ENCODE data around the gene VAT1L.

DNA sequence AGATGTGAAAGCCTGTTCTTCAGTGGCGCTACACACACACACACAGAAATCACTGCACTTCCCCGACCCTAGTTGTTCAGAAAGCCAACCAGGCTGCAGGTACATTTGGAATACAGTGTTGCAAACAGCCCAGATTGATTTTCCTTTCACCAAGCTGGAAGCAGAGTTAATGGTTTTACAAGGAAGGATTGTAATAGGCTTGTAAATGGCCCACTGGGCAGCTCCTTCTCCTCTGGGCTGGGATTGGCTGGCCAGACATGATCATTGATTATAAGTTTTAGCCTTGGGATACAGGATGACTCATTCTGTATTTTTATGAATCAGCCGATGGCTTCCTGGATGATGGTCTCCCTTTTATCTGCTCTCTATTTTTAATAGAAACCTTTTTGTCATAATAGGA, 2.5 kb downstream of the VAT1L start:
- TF ChIP-seq, protein P1, sequence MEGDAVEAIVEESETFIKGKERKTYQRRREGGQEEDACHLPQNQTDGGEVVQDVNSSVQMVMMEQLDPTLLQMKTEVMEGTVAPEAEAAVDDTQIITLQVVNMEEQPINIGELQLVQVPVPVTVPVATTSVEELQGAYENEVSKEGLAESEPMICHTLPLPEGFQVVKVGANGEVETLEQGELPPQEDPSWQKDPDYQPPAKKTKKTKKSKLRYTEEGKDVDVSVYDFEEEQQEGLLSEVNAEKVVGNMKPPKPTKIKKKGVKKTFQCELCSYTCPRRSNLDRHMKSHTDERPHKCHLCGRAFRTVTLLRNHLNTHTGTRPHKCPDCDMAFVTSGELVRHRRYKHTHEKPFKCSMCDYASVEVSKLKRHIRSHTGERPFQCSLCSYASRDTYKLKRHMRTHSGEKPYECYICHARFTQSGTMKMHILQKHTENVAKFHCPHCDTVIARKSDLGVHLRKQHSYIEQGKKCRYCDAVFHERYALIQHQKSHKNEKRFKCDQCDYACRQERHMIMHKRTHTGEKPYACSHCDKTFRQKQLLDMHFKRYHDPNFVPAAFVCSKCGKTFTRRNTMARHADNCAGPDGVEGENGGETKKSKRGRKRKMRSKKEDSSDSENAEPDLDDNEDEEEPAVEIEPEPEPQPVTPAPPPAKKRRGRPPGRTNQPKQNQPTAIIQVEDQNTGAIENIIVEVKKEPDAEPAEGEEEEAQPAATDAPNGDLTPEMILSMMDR (IDR thresholded peaks at IDR 0.05) = no peak
- no peak for TF ChIP-seq POLR2A (IDR thresholded peaks at IDR 0.05)

Data from right lobe of liver (tissue), 4 donors.